Measurements from ENCODE around the gene LRRC32.

Gene LRRC32

GRCh38 chr11:76699451-76700091 is 29.0 kb upstream of the LRRC32 start:
- no peak for DNase-seq

GRCh38 chr11:76698321-76699043 is 27.9 kb upstream of the LRRC32 start:
- DNase-seq: no peak

- DNase-seq: no peak
Measured at GRCh38 chr11:76696756-76697155, 26.2 kb upstream of the LRRC32 start.

GRCh38 chr11:76695771-76696170 is 25.2 kb upstream of the LRRC32 start:
- DNase-seq: no peak

GRCh38 chr11:76695133-76695532 is 24.6 kb upstream of the LRRC32 start:
- DNase-seq: no peak

- no peak for DNase-seq
Measured at GRCh38 chr11:76694664-76695063, 24.1 kb upstream of the LRRC32 start.

GRCh38 chr11:76693806-76694205 is 23.3 kb upstream of the LRRC32 start:
- no peak for DNase-seq

- DNase-seq: no peak
Measured at GRCh38 chr11:76692956-76693355, 22.4 kb upstream of the LRRC32 start.

- DNase-seq: no peak
Measured at GRCh38 chr11:76691655-76692054, 21.1 kb upstream of the LRRC32 start.

- DNase-seq: no peak
Measured at GRCh38 chr11:76690736-76691135, 20.2 kb upstream of the LRRC32 start.

- no peak for DNase-seq
Measured at GRCh38 chr11:76689313-76690260, 19.0 kb upstream of the LRRC32 start.

GRCh38 chr11:76688146-76688545 is 17.6 kb upstream of the LRRC32 start:
- no peak for DNase-seq

- DNase-seq: no peak
Measured at GRCh38 chr11:76686261-76687079, 15.9 kb upstream of the LRRC32 start.

GRCh38 chr11:76685831-76686230 is 15.3 kb upstream of the LRRC32 start:
- DNase-seq: no peak

GRCh38 chr11:76685237-76685636 is 14.7 kb upstream of the LRRC32 start:
- DNase-seq: no peak

GRCh38 chr11:76684516-76684915 is 14.0 kb upstream of the LRRC32 start:
- DNase-seq: no peak

GRCh38 chr11:76683161-76684095 is 12.9 kb upstream of the LRRC32 start:
- DNase-seq: no peak

GRCh38 chr11:76682684-76683083 is 12.1 kb upstream of the LRRC32 start:
- DNase-seq: no peak

- no peak for DNase-seq
Measured at GRCh38 chr11:76682106-76682505, 11.6 kb upstream of the LRRC32 start.

- peak; percentile 67 for DNase-seq
Measured at GRCh38 chr11:76680518-76681425, 10.2 kb upstream of the LRRC32 start.
